ELF-1 (cell line): ENCODE measurements around the gene RAD9A.

ENCODE experiments used
- DNase-seq: peaks from one replicate; pipeline ENCODE4 v3.0.0-alpha.2; 2016; ENCODE audit warnings: low read depth, low spot score

The RAD9A gene

GRCh38 chr11:67391304-67392182, at the start of gene RAD9A:
RAD9A (plus strand) TSS chr11:67391986; CDS start chr11:67392045, 59 bp downstream.
- peak; percentile 95 for DNase-seq

- DNase-seq, result no peak
Measured at GRCh38 chr11:67344264-67344663, 47.5 kb upstream of the RAD9A start.

- DNase-seq, result no peak
Measured at GRCh38 chr11:67345247-67345919, 46.4 kb upstream of the RAD9A start.

GRCh38 chr11:67345920-67346819, 45.6 kb upstream of the RAD9A start:
- DNase-seq, result peak; percentile 15

GRCh38 chr11:67347964-67348749, 43.6 kb upstream of the RAD9A start:
- no peak for DNase-seq

DNA sequence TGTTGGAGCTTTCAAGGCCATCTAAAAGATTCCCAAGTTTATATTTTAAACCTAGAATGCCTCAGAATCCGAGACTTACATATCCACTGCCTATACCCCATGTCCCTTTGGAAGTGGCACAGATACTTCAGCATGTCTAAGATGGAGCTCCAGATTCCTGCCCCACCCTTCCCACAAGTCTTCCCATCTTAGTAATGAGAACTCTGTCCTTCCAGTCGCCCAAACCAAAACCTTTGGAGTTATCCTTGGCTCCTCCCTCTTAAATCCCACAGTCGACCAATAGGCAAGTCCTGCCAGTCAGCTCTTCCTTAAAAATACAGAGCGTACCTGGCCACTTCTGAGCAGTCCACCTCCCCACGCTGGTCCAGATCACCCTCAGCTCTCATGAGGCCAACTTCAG, 42.8 kb upstream of the RAD9A start:
- DNase-seq, result no peak

GRCh38 chr11:67349457-67349856, 42.3 kb upstream of the RAD9A start:
- no peak for DNase-seq

- DNase-seq, result no peak
Measured at GRCh38 chr11:67349928-67350465, 41.8 kb upstream of the RAD9A start.

DNA sequence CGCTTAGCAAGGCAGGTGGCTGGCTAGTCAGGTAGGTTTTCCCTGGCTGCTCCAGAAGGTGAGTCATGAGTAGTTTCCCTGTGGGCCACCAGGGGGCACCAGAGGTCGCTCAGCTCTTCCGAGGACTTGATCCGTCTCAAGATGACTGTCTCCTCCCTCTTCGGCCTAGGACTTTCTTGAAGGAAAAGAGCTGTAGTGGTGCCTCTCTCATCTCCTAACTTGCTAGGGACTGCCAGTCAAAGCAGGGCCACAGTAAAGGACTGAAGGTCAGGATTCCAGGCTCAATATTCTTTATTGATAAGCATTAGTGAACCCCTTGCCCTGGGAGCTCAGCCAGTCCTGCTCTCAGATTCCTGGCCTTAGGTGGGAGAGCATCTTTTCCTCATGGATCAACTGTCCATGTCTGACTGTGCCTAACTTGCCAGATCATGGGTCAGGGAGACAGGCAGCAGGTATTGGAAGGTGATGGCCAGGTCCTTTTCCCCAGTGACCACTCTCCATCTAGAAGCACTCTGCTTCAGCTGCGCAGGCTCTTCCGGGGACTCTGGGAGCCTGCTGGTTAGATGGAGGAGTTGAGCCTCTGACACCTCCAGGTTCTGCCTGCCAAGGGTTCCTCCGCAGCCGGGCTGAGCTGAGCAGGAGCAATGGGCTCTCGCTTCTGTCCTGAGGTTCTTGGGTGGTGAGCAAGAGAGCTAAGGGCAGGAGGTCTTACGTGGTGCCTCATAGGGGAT, 40.3 kb upstream of the RAD9A start:
- peak; percentile 86 for DNase-seq

DNA sequence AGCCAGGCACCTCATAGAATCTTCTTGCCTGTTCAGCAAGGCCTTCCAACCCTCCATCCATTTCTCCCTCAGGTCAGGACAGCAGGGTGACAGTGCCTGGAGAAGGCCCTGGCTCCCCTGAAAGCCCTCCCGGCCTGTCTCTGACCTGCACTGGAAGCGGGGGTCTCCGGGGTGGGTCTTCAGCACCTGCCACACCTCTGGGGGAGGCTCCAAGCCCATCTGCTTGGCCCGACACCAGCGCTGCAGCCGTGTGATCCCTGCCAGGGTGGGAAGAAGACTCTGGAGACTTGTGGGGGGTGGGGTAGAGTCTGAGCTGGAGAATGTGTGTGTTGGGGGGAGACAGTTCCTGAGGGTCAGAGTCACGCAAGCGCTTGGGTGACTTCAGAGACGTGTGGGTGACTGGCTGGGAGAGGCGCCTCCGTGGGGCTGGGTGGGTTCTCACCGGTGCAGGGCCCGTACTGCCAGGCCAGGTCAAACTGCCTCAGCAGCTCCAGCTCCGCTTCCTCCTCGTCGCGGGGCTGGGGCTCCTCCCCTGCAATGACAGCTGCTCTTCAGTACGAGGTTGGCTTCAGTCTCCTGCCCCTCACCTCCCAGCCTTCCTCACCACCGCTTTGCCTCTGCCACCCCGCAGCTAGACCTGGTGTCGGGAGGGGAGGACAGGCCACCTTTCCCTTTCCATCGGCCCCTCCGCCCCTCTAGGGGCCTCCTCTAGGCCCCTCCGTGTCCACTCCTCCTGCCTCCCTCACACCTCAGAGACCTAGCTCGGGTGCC, 39.1 kb upstream of the RAD9A start:
- DNase-seq, result no peak

GRCh38 chr11:67353317-67354074, 38.3 kb upstream of the RAD9A start, which contains the start of gene POLD4:
POLD4 (minus strand) TSS chr11:67353546; CDS start chr11:67353399, 147 bp downstream.
- DNase-seq, result peak; percentile 94

GRCh38 chr11:67354075-67355022, 37.4 kb upstream of the RAD9A start:
- peak; percentile 80 for DNase-seq

DNA sequence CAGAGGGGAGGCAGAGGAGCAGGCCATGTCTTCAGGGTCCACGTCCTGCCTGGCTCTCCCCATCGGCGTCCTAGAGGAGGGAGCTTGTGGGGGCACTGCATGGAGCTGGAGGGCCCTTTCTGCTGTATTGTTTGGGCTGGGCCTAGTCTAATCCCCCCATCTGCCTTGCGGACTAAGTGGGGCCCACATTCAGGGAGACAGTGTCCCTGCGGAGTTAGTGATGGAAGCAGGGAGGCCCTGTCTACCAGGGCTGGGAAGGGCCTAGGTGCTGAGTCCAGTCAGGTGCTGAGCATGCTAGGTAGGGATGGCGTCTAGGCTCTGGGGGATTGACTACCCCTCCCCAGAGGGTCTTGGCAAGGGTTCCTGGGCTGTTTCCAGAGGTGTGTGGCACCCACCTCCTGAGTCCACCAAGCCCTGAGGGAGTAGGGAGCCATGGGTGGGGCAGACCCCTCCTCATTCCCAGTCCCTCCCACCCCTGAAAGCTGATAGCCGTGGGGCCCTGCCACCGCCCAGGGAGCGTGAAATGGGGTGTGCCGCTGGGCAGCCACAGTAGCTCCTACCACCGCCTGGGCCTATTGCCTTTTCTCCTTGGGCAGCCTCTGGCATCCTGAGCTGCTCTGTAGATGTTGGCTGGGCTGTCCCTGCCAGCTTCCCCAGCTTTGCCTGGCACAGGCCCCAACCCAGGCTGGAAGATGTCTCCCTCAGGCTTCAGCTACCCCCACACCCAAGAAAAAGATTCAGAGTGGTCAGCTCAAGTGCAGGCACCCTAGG, 36.6 kb upstream of the RAD9A start:
- DNase-seq, result no peak

DNA sequence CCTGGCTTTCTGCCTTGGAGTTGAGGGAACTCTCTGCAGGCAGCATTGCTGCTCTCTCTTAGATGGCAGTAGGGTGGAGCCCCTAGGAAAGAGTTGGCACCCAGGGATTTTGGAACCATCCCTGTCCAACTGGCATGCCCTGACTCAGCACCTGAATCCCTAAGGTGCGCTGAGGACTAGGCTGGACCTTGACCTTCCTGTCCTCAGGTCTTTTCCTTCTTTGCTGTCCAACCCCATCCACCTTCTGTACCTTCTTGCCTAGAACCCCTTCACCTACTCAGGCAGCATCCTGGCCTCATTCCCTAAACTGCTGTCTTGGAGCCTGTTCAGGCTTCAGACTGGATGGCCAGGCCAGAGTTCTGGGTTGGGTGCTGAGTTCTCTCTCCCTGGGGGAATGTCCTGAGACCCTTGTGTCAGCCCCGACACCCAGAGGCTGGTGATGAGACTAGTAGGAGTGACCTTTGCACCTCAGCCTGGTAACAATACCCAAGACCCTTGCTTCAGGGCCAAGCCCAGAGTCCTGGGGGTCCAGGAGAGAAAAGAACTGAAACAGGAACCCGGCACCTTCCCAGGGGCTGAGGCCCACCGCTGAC, 35.9 kb upstream of the RAD9A start:
- DNase-seq, result no peak

GRCh38 chr11:67356387-67356863, 35.4 kb upstream of the RAD9A start:
- no peak for DNase-seq
